AG04449 (cell line): ENCODE measurements around the gene MPL.

Source experiments
- CTCF ChIA-PET: fragments of 350-600 bp; formaldehyde crosslinking; extraction: SDS; loops from one replicate; lab custom pipeline; 2021; ENCODE audit warnings: antibody characterized with exemption; lab: Yijun Ruan, JAX
- POLR2A ChIA-PET: fragments of 400-600, 350-600 bp; formaldehyde crosslinking; extraction: SDS; loops from one replicate; lab custom pipeline; 2020; ENCODE audit warnings: antibody characterized with exemption, inconsistent platforms; lab: Yijun Ruan, JAX
- DNase-seq: peaks from one replicate; pipeline ENCODE4 v3.0.0-alpha.2; 2010; ENCODE audit warnings: low read depth, low spot score
- H3K4me3 ChIP-seq: 2 replicates; pipeline ENCODE4 v1.5.1; 2011; ENCODE audit warnings: low read depth, mild to moderate bottlenecking, control low read depth, low read length
- CTCF ChIP-seq: IDR thresholded peaks from one replicate; pipeline ENCODE4 v1.5.1; 2011; ENCODE audit warnings: mild to moderate bottlenecking, moderate library complexity, low read length, control low read depth, inconsistent platforms; ENCODE audit not compliant: insufficient read depth; ENCODE audit errors: missing control alignments

Gene MPL

GRCh38 chr1:43338001-43338400 lies 383 bp downstream of the MPL start:
- ChIA-PET POLR2A (no interaction called here), CTCF (no interaction called here)
- no peak overlapping the region for H3K4me3 ChIP-seq
- DNase-seq = no peak
- TF ChIP-seq CTCF = no peak

GRCh38 chr1:43339584-43340232 lies 2.1 kb downstream of the MPL start:
- no peak for DNase-seq
- POLR2A ChIA-PET = no interaction called here
- no peak for TF ChIP-seq CTCF
- CTCF ChIA-PET = interaction anchor here (1.0 to 1.5 kb wide), 2 partner anchors 18 to 19 kb away, joined by 3 to 4 read pairs; partner anchors contain the start of gene CDC20
- no peak overlapping the region for H3K4me3 ChIP-seq

GRCh38 chr1:43340559-43340958 lies 2.9 kb downstream of the MPL start:
- TF ChIP-seq CTCF = no peak
- ChIA-PET CTCF (interaction anchor here (1.5 kb wide), 1 partner anchor 17 kb away, joined by 3 read pairs; no protein-coding TSS in a partner anchor), POLR2A (no interaction called here)
- DNase-seq = no peak
- no peak overlapping the region for H3K4me3 ChIP-seq

- ChIA-PET CTCF (no interaction called here), POLR2A (no interaction called here)
- TF ChIP-seq CTCF = no peak
- no peak for DNase-seq
- H3K4me3 ChIP-seq = no peak overlapping the region
These were observed 6.7 kb downstream of the MPL start for GRCh38 chr1:43344267-43344850.

GRCh38 chr1:43345120-43345519 lies 7.5 kb downstream of the MPL start:
- ChIA-PET CTCF (interaction anchor here (1.4 kb wide), 1 partner anchor 9 kb away, joined by 3 read pairs; no protein-coding TSS in a partner anchor), POLR2A (no interaction called here)
- DNase-seq = no peak
- no peak for TF ChIP-seq CTCF
- no peak overlapping the region for H3K4me3 ChIP-seq

- ChIA-PET CTCF (interaction anchor here (1.4 kb wide), 1 partner anchor 8 kb away, joined by 3 read pairs; no protein-coding TSS in a partner anchor), POLR2A (no interaction called here)
- TF ChIP-seq CTCF = no peak
- H3K4me3 ChIP-seq = no peak overlapping the region
- DNase-seq = no peak
These were observed 9.0 kb downstream of the MPL start for GRCh38 chr1:43346636-43347035.
